Hematopoietic multipotent progenitor cell treated with erythropoietin and hydrocortisone succinate and interleukin-3 and kit ligand, for 6 days (in vitro differentiated cells): ENCODE measurements around the gene MSLN.

Source experiments
- DNase-seq: peaks from one replicate; pipeline ENCODE4 v3.0.0-alpha.2; 2015

The MSLN gene

DNA sequence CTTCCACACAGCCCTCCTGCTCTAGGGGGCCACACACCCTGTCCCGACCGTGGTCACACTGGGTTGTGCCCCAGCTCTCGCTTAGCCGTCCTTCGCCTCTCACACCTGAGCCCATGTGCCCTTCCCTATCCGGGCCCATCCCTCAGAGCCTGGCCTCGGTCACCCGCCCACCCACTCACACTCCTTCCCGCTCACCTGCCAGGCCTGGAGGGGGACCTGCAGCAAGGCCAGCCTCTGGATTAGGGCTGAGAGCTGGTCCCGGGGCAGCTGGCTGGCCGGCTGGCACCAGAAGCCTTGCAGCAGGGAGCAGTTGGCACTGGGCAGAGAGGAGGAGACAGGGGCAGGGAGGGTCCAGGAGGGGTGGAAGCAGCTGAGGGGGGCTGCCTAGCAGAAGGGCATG is 17.9 kb downstream of the MSLN start:
- DNase-seq = no peak

DNA sequence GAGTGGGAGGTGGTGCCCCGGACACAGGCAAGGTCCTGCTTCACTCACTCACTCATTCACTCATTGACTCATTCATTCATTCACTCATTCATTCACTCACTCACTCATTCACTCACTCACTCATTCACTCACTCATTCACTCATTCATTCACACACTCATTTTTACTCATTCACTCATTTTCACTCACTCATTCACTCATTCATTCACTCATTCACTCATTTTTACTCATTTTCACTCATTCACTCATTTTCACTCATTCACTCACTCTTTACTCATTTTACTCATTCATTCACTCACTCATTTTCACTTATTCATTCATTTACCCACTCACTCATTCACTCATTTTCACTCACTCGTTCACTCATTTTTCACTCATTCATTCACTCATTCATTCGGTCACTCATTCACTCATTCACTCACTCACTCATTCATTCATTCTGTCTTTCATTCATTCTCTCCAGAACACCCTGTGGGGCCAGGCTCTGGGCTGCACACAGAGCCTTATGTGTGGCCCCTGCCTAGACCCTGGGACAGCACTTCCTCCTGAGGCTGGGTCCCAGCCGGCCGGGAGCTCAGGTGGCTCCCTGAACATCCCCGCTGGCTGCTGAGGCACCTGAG is 18.5 kb downstream of the MSLN start:
- no peak for DNase-seq

DNA sequence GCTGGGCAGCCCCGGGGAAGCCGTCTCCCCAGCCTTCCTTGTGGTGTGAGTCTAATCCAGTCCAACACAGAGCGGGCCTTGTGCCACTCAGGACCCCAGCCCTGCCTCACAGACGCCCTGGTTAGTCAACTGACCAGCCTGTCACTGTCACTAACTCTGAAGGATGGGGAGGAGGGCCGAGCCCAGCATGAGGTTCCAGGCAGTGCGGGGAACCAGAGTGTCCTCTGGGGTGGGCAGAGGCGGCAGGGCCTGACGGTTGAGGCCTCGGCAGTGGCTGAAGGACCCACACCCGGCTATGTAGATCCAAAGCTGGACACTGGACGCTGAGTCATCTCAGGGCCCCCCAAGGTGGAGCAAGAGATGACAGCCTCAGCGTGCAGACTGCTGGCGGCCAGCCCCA is 19.0 kb downstream of the MSLN start:
- DNase-seq = no peak

DNA sequence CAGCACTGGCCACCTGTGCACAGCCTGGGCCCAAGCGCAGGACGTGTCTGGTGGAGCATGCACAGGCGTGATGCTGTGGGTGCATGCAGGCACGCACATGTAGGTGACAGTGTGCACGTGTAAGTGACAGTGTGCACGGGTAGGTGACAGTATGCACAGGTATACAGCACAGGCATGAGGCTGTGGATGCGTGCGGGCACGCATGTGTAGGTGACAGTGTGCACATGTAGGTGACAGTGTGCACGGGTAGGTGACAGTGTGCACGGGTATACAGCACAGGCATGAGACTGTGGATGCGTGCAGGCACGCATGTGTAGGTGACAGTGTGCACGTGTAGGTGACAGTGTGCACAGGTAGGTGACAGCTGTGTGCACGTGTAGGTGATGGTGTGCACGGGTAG is 19.8 kb downstream of the MSLN start:
- DNase-seq = no peak

DNA sequence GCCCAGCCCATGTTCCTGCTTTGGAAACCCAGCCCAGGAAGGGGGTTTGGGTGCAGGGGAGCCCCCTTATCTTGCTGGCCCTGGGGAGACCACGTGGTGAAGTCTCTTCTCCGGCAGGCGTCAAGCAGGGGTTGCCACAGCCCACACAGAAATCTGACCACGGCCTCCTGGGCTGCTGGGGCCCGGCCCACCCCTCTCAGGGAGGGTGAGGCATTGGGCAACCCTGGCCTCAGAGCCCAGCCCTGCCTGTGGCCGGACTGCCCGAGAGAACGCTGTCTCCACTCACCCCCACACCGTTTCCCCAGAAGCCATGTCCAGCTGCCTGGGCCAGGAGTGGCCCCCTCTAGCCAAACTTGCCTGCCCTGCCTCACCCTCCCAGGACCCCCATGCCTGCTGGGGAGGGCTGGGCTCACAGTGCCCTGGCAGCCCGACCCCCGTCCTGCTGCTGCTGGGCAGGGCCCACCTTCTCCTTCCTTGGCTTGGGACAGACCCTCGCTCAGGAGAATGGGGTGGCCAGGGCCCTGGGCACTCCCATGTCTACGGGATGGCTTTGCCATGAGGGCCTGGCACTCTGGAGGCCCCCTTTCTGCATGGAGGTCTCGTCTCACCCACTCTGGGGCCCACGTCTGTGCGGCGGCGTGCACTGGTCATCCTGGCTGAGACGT is 20.9 kb downstream of the MSLN start:
- DNase-seq = no peak

DNA sequence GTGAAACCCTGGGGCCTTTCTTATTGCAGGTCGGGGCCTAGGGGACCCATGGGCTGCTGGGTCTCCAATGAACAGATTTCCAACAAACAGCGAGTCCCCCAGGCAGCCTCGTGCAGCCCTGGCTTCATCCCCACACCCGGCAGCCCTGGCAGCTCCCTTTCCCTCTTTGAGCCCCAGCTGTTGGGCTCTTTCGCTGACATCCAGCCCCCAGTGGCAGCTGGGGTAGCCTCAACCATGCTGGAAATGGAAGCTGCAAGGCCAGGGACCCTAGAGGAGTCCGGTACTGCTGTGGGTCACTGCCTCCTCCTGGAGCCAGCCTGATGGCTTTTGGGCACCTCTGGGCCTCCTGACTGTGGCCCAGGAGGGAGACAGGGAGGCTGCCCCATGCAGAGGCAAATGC is 21.7 kb downstream of the MSLN start:
- DNase-seq = no peak

DNA sequence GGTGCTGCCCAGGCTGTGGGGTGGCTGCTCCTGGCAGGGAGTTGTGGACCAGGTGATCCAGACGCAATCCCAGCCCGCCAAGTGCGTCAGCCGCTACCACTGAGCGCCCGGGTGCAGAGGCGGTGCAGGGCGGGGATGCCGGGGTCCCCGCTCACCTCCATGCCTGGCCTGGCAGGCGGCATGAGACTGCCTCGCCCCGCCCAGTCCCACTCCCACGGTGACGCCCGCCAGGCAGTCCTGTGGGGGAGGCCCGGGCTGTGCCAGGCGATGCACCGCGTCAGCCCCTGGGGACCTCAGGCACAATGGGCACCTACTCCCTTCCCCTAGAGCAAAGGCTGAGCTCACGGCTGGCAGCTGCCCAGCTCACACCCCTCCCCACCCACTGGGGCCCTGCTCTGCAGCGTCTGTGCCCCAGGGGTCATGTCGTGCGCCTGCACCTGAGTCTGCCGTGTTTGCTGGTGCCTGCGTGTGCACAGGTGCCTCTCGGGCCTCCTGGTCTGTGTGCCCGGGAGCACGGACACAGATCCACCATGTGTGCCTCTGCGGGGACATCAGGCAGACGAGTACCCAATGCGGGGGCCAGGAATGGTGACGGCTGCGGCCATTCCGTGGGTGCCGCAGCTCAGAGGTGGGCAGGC is 22.4 kb downstream of the MSLN start:
- DNase-seq = no peak

DNA sequence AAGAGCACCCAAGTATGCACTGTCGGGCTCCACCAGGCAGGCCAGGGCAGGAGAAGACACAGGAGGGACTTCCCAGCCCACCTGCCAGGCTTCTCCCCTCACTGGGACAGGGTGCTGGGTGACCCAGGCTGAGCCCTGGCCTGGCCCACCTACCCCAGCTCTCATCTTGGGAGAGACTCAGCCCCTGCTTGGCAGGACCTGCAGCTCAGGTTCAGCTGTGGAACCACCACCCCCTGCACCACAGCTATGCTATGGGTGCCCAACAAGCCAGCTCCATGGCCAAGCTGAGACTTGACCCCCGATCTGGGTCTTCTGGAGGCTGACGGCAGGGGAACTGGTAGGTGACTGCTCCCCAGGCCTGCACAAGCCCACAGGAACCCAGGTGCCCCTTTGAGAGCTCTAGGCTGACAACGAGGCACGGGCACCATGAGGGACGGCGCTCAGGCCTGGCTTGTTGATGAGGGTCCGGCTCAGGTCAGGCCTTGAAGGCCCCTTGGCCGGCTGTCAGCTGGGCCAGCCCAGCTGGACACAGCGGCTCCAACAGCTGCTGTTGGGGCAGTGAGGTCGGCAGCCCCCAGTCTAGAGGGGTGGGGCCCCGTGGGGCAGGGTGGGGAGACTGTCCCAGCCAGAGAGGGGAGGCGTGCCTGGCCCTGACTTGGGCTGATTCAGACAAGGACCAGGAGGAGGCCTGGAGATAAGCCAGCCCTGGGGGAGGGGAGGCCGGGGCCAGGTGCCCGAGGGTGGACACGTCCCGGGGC is 23.0 kb downstream of the MSLN start:
- peak; percentile 56 for DNase-seq

DNA sequence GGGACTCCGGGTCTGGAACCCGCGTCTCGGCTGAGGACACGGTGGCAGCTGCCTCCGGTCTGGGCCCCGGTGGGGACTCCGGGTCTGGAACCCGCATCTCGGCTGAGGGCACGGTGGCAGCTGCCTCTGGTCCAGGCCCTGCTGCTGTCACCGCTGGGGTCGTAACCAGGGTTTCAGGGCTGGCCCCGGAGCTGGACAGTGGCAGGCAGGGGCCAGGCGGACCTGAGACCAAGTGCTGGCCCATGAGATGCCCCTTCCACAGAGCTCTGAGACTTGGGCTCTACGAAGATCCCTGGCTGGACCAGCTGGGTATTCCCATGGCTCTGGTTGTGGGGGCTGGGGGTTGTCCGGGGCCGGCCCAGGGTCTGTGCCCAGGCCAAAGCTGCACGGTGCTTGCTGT is 23.9 kb downstream of the MSLN start:
- DNase-seq = no peak

DNA sequence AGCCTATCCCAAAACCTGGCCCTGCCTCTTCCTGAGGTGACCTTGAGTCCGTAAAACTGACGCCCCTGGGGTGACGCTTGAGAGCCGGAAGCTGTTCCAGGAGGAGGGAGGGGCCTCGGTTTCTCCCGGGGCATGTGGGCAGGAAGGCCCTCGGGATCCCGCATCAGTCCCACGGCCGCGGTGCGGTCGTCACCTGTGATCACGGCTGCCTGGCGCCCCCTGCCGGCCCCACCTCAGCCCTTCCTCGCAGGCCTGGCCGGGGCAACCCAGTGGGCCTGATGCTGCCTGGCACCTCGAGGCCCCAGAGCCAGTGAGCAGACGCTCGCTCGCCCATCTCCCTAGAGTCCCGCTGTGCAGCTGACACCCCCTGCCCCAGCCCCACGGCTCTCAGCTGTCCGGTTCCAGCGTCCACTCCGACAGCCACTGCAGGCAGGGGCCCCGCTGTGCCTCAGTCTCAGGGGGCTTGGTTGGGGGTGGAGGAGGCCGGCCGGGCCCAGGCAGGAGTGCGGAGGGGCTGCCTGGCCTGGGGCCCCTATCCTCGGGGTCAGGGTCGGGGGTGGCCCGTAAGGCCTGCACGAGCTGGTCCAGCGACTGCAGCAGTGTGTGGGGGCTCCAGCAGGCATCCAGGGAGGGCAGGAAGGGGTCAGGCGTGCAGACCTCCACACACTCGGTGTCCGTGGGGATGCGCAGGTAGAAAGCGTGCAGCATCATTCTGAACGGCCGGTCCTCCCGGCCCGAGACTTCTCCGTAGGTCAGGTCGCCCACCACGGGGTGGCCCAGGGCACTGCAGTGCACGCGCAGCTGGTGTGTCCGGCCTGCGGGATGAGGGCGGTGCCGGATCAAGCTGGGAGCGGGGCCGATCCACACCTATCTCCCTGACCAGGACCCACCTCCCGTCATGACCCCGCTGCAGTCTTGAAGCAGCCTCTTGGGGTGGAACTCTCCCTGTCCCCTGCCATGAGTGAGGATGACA is 25.3 kb downstream of the MSLN start:
- DNase-seq = peak; percentile 79

DNA sequence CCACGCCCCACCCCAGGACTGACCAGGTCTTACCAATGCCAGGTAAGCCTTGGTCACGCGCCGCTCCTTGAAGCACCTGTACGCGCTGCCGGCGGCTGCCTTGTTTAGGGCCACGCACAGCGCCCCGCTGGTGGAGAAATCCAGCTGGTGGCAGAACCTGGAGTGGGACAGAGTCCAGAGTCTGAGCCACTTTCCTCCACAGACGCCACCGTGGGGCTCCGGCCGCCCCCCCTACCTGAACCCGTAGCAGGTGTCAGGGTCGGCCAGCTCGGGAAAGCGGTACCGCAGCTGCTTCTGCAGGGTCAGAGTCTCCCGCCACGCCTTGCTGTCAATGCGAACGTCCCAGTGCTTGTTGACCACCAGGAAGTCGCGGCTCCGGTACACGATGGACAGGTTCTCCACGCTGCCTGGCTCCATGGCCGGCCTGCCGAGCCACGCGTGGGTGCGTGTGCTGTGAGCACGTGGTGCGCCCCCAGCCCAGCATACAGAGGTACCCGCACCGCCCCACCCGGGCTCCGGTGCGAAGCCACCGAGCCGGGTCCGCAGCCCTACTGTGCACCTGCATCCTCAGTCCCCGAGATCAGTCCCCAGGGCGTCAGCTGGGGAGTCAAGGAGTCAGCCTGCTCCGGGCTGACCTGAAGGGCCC is 26.9 kb downstream of the MSLN start:
- DNase-seq = no peak

DNA sequence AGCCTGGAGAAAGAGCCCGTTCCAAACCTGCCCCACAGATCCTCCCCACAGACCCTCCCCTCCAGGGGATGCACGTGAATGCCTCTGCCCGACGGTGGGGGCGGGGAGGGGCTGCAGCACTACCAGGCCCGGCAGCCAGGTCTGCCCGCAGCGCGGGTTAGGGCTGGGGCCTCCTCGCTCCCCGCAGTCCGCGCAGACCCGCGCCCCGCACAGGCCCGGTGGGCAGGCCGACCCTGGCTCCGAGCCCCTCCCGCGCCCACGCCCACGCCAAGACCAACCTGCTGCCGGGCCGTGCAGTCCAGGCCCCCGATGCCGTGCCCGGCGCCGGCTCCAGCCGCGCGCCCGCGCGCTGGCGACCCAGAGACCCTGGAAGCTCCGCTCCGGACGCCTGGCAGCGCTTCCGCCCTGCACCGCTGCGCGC is 27.5 kb downstream of the MSLN start, which contains the start of gene RPUSD1:
TSS of gene RPUSD1 (minus strand) at position 404 of the 421 bp plus-strand sequence. CDS start 644 bp downstream, outside the sequence.
- no peak for DNase-seq

DNA sequence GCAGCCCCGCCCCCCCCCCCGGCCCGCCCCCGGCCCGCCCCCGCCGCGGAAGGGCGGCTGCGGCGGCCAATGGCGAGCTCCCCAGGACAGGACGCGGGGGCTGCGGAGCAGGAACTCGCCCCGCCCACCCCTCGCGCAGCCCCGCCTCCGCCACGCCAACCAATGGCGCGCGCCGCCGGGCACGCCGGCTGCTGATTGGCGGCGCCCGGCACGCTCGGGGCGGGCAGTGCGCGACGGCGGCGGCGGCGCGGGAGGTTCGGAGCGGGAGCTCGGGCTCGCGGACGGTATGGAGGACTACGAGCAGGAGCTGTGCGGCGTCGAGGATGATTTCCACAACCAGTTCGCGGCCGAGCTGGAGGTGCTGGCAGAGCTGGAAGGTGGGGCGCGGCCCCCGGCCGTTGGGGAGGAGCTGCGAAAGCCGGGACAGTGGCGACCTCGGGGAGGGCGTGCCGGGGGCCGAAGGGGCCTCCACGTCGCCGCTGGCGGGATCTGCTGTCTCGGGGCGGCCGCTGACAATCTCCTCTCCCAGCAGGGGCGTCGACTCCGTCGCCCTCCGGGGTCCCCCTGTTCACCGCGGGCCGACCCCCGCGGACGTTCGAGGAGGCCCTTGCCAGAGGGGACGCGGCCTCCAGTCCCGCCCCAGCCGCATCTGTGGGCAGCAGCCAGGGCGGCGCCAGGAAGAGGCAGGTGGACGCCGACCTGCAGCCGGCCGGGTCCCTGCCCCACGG is 28.0 kb downstream of the MSLN start, which contains the start of gene CHTF18:
TSS of gene CHTF18 (plus strand) at position 222 of the 728 bp plus-strand sequence. CDS start at position 287, 65 bp downstream.
- DNase-seq = peak; percentile 93

DNA sequence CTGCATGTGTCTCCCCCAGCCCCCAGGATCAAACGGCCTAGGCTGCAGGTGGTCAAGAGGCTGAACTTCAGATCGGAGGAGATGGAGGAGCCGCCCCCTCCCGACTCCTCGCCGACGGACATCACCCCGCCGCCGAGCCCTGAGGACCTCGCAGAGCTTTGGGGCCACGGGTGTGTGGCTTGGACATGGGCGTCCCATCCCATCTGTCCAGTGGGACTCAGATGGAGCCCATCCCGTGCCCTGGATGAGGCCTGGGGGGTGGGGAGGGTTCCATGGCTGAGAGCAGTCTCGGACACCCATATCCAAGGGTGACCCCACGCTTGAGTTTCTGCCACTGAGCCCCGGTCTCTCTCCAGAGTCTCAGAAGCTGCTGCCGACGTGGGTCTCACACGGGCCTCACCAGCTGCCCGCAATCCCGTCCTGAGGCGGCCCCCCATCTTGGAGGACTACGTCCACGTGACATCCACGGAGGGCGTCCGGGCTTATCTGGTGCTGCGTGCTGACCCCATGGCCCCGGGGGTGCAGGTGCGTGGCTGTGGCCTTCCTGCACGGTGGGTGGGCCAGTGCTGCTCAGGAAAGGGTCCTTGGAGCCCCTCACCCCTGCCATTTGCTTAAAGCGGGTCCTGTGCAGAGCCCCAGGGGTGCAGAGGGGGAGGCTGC is 28.8 kb downstream of the MSLN start:
- DNase-seq = no peak

DNA sequence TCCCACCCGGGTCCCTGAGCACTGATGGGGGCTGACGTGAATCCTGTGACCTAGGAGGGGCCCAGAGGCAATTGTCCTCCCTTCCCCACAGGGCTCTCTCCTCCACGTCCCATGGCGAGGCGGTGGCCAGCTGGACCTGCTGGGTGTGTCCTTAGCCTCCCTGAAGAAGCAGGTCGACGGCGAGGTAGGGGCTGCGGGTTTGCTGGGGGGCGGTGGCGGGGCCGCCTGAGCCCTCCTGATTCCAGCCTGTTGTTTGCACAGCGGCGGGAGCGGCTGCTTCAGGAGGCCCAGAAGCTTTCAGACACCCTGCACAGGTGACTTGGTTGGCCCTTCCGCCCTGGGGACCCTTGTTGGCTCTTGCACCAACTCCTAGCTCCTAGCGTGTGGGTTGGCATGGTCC is 29.6 kb downstream of the MSLN start:
- no peak for DNase-seq

DNA sequence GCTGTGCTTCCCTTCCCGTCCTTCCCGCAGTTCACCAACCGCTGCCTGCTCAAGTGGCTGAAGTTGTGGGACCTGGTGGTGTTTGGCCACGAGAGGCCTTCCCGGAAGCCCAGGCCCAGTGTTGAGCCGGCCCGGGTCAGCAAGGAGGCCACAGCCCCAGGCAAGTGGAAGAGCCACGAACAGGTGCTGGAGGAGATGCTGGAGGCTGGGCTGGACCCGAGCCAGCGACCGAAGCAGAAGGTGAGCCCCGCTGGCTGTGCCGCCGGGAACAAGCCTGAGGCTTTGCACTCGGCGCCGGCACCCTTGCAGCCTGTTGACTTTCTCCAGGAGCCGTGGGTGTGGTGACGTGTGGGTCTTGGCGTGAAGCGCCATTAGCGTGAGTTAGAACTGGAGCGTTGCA is 30.6 kb downstream of the MSLN start:
- DNase-seq = no peak

DNA sequence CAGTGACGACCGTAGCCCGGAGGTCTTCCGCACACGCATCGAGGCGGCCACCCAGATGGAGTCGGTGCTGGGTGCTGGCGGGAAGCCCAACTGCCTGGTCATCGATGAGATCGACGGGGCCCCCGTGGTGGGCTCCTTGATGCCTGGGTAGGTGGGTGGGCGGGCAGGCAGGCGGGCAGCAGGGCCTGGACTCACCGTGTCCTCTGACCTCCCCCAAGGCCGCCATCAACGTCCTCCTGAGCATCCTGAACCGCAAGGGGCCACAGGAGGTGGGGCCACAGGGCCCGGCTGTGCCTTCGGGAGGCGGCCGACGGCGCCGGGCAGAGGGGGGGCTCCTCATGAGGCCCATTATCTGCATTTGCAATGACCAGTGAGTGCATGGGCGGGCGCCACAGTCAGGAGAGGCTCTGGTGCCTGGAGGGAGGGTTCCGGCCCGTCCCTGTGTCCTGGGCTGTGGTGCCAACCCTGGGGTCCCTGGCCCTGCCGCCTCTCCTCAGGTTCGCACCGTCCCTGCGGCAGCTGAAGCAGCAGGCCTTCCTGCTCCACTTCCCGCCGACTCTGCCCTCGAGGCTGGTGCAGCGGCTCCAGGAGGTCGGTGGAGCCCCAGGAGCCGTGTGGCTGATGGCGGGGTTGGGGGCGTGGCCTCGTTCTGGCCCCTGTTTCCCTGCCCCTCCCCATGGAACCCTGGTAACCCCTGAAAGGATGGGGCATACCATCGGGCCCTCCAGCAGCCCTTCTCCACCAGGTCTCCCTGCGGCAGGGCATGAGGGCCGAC is 31.9 kb downstream of the MSLN start:
- DNase-seq = no peak

DNA sequence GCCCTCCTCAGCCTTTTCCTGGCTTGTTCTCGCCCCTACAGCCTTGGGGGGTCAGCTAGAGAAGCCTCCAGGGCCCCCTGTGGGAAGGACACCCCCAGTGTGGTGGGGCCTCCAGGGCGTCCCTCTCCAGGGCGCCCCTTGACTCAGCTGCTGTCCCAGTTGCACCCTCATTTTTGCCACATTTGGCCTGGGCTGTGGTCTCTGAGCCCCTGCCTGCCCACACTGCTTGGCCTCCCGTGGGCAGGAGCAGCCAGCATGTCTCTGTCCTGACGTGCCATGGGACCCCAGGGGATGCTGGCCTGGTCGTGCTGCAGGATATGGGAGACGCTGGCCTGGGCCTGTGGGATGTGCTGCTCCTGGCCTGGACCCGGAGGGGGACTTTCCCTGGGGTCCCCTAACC is 32.9 kb downstream of the MSLN start:
- no peak for DNase-seq

DNA sequence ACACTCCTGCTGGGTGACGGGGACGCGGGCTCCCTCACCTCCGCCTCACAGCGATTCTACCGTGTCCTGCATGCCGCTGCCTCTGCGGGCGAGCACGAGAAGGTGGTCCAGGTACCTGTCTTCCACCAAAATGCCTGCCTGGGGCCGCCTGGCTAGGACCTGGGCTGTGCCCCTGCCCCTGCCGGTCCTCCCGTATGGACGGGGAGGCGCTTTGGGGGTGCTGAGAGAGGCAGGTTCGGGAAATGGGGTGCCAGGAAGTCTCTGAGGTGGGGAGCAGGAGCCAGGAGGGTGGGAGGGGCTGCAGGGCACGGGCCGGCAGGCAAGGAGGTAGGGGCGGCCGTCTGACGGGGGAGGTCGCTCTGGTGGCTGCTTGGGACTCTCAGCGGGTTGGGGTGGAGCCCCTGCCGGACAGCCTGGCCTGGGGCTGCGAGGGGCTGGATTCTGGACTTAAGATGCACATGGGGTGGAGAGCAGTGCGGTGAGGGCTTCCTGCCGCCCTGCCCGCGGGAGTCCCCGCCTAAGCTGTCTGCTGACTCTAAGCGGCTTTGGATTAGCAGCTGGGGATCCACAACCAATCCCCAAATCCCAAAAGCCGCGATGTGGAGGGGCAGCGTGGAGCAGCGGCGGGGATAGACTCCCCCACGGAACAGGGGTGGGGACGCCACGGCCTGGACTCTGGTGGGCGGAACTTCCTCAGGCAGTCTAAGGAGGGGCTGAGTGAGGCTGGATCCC is 33.7 kb downstream of the MSLN start:
- DNase-seq = no peak
